Suppressor macrophage (primary cell): Measurements from ENCODE around the gene CAMK4.
A peak's percentile ranks its signal among the peaks of the same experiment; 100 is the strongest.

Source experiments
- DNase-seq, 4 experiments: peaks; one replicate each; pipeline ENCODE4 v3.0.0-alpha.2; 2020 to 2022

CAMK4 gene

DNA sequence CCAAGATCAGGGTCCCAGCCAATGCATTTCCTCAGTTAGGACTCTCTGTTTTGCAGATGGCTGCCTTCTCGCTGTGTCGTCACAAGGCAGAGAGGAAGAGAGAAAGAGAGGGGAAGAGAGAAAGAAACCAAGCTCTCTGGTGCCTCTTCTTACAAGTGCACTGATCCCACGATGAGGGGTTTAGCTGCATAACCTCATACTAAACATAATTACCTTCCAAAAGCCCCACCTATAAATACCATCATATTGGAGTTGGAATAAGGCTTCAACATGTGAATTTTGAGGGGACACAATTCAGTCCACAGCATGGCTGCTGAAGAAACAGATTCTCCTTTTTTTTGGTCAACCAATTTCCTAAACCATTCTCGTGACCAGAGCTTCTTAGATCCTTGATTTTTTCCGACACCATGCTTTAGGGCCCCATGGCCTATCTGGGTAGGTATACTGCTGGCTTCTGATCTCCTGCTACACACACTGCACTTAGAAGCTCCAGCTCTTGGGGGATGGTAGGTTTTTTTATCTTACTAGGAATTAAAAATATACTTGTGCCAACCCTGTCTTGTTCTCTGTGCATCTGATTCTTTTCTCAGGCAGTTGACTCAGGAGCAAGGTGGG, 5.1 kb downstream of the CAMK4 start:
- no peak for DNase-seq

DNA sequence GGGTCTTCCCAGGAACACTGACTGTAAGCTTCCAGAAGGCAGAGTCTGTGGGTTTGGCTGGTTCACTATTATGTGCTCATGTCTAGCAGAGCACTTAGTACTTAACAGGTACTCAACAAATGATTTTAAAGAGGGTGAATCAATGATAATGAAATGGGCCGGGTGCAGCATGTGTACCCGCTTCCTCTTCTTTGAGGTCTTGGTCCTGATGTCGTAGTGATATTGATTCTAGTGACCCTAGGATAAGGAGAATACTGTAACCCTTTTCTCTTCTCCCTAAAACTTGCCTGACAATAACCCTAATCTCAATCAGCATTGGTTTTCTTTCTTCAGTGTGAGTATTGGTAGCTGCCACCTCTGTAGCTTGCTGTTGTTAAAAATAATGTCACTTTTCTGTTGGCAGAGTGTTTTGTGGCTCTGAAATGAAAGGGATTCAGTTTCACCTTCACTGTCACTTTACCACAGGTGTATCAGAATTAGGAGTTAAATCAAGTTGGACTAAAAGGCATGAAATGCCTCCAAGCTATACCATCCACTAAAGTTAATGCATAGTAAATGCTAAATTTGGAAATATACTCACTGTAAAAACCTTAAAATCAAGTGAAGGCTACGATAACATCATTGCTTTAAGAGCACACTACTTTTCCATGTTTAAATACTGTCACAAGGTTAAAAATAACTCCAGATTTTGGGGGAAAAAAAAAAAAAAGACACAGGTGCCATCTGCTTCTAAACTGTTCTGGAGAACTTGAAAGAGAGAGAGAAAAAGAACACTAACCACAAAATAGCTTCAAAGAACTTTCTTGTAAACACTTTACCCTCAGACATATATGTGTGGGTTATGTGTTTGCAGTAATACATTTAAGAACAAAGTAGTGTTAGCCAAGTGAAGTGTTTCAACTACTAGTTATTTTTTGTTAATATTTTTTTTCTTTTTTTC, 6.0 kb downstream of the CAMK4 start:
- no peak for DNase-seq

DNA sequence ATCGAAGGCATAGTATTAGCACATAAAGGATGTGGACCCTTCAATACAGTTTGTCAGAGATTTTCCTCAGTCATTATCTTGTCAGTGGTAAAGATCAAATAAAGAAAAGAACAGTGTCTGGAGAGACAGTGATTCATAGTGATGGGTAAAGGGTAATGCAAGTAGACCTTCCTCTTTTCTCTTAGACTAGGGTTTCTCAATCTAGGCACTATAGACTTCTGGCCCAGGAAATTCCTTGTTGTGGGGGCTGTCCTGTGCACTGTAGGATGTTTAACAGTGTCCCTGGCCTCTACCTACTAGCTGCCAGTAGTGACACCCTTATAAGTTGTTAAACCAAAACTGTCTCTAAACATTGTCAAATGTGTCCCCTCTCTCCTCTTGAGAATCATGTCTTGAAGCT, 6.9 kb downstream of the CAMK4 start:
- peak in 2 of 4 experiments; percentile 5 to 9 for DNase-seq

DNA sequence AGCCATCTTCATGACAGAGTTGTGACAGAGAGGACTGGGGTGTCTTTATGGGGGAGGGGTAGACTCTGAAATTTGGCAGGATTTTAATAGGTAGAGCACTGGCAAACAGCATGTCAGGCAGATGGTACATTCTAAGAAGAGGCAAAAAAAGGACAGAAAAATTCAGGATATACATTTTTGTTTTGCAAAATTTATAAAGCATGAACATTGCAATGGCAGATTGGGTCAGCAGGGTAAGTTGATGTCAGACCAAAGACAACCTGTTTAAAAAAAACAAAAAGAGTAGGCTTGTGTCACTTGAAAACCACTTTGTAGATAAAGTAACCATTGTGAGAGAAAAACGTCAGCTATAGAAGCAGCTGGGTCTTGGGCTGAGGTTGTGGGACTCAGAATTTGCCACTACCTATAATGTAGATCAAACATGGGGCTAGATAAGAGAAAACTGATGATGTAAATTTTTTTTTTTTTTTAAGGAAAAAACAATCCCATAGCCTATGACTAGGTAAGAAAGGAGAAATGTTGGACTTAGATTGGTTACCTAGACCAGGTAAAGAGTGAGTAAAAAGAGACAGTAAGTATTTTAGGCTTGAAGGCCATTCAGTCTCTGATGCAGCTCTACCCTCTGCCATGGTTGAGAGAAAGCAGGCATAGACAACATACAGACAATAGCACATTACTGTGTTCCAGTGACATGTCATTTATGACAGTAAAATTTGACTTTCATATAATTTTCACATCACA, 8.3 kb downstream of the CAMK4 start:
- no peak for DNase-seq

DNA sequence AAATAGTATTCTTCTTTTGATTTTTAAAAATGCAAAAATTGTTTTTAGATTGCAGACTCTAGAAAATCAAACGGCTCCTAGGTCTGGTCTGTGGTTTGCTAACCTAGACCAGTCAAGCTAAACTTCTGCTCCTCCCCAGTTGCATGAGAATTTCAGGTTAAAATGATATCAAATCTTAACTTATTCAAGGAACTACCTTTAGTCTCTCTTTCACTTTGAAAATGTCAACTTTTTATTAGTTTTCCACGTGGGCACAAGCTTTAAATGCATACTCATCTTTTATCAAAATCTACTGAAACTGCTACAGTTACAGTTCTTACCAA, 8.8 kb downstream of the CAMK4 start:
- DNase-seq: no peak

DNA sequence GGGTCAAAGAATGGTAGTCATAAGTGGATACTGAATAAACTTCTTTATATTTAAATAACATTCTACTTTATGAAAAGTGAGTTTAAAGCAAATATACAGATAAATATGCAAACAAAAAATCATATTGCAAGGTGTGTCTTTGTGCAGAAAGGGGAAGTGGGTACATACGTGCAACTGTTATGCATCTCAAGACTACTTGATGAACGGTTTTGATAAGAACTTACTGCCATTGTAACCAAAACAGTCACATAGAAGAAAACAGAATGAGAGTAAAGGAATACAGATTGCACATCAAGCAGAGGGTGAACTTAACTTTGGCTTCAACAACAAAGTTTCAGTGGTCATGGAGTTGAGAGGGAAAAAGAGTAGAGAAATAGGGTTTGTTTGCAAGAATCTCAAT, 9.9 kb downstream of the CAMK4 start:
- DNase-seq: no peak

DNA sequence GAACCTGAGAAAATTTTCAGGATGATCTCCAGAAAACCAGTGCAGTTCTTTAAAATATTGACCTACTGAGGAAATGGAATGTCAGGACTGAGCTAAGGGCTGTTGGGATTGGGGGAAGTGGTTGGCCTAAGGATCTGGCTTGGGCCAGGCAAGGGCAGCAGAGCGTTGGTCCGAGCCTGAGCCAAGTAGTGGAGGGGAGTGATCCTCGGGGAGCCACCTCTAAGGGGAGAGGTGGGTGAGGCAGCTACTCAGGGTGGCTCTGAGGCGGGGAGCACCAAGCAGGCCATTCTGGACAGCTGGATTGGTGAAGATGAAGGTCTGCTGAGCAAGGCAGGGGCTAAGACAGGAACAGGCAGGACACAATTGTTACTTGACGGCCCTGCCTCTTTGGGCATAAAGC, 11.5 kb downstream of the CAMK4 start:
- DNase-seq: no peak

DNA sequence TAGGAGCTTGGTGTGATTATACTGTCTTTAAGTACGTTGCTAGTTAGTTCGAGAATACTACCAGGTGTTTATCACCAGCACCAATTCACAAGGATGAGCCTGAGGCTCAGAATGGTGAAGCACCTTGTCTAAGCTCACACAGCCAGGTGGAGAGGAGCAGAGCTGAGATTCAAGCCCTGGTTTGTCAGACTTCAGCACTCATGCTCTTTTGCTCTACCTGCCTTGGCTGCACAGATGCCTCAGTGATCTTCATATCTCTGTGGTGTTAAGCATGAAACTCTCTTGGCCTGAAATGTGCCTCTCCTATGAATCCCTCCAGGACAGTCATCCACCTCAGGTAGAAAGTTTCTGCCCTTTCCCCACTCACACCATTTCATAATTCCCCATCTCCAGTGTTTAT, 12.2 kb downstream of the CAMK4 start:
- DNase-seq: no peak

DNA sequence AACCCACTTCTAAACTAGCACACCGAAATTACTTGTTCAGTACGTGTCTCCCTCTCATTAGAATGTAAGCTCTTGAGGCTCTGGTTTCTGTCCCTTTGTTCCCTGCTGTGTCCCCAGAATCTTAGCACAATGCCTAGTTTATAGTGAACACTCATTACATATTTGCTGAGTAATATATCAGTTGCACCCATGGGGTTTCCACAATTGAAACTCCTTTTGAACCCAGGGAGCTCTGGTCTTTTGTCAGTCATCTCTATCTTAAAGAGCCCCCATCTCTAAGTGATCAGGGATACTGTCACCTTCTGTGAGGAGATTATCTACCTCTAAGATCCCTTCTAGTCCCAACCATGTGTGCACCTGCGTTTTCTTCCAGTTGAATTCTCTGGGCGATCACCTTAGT, 12.8 kb downstream of the CAMK4 start:
- no peak for DNase-seq

DNA sequence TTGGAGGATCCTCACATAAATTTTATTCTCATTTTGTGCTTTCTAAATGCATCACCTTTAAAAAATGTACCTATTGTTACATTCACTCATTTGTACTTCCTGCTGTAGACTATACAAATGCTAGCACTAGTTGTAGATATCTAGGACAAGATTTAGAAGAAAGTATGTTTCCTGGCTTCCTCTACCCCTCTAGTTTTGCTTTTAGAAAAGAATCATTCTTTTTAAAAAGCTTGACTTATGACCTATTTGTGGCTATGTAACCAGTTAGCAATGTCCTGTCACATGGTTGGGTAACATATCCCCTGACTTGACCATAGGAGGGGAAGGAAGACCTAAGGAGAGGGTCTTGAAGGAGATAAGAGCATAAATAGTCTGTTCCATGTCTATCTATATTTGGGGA, 13.3 kb downstream of the CAMK4 start:
- DNase-seq: no peak

DNA sequence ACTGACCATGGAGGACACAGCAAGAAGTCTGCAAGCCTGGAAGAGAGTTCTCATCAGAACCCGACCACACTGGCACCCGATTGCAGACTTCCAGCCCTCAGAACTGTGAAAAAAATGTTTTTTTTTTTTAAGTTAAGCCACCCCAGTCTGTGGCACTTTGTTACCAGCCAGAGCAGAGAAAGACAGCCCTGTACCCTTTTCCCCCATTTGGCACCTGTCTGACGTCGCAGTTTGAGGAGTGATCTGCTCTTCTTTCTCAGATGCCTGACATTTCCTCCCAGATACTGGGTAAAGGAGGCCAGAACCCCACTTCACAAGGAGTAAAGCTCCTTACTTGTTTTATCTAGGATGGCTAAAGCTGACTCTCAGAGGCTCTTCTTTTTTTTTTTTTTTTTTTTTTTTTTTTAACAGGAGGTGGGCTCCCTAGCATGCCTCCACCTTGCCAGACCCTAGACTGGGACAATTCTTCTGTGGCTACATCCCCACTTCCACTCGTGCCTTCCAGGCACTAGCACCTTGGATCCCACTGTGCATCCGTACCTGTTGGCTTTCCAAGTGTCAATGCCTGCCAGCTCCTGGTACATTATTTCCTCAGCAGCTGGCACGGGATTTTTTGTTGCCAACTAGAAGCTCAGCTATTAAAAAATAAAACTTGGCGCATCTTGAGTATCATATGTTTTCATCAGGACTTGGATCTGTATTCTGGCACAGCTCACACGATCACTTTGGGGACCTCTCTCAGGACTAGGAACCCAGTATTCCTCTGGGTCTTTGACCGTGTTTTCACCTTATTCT, 14.4 kb downstream of the CAMK4 start:
- DNase-seq: no peak

DNA sequence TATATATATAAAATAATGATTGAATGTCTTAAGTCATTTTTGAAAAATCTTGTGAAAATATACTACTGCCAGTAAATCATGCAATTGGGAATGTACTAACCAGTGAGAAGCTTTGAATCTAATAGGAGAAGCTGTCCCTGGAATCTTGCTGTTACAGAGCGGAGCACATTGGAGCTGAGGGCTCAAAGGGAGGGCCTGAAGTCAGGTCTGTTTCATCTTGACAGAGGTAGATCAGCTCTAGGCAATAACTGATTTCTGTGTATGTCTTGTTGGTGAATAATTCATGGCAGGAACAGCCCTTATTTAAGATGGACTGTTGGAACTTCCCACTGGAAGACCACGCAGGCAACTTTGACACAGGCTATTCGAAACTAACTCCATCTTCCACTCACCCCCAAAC, 17.5 kb downstream of the CAMK4 start:
- no peak for DNase-seq

DNA sequence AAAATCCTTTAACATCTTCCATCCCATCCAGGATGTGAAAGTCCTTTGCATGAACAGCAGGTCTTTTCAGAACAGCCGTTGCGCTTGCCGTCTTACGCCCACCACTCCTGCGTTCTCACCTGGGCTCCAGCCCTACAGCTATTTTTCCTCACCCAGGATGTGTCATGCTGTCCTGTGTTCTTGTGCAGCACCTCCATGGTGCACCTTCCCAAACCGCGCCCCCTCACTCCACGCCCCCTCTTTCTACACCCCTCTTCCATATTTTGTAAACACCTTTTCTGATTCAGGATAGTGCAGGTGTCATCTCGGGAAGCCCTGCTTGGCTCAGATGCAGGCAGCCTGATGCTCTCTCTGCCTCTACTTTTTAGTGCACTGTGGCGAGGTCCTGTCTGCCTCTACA, 18.4 kb downstream of the CAMK4 start:
- no peak for DNase-seq

DNA sequence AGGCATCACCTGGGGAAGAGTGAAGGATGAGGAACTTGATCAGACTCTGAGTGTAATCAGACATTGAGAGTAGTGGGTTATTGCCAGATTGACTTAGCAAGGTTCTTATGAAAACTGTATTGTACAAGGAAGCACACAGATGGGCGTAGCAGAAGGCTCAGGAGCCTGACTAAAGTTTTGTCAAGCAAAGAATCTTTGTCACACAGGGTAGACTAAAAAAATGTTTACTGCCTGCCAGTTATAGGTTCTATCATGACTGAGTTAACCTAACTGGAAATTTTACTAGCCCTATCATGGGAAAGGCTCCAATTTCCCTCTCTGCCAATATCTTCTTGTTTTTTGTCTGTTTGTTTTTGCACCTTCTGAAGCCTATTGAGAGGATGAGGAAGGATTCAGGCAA, 19.1 kb downstream of the CAMK4 start:
- DNase-seq: no peak

DNA sequence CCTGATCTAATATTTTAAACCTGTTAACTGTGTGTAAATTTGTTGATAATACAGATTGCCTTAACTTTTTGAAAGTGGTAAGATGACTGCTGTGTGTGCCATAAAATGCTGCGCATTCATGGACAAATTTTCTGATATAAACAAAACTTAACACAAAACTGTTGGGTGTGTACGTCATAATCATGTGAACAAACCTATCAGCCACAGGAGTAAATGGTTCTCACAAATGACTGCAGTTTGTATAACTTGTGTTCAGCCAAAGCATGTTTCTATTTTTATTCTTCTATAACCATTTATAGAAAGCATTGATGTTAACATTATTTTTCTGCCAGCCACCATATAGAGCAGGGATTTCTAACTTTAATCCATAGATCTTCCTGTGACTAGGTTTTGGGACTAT, 21.5 kb downstream of the CAMK4 start:
- DNase-seq: no peak

DNA sequence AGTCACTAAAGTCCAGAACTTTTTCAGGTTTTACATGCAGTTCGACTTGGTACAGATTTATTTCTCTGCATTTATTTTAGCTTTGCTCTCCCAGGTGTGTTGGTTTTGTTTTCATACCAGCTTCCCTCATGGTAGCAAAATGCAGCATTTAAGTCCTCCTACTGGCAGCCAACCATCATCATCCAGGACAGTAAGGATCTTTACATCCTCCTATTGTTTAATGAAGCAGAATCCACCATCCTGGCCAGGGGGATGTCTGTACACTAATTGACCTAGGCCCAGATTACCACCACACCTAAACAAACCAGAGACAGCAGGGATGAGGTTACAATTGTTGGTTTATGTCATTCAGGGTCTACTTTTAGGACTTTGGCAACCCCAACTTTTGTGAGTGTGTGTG, 22.3 kb downstream of the CAMK4 start:
- no peak for DNase-seq

DNA sequence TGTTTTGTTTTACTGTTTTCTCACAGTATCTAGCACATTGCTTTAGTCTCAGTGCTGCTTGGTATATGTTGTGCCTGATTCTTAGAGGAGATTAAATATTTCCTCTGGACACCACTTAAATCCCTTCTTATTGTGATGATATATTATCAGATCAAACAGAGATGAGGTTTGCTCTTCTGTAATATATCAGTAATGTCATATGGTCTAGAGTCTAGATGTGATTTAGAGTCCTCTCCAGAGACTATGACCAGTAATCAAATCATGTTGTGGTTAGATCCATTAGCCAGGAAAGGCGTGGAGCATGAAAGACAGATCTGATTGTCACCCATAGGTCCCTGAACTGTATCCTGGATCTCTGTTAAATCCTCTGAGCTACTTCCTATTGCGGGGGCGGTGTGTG, 24.4 kb downstream of the CAMK4 start:
- no peak for DNase-seq

DNA sequence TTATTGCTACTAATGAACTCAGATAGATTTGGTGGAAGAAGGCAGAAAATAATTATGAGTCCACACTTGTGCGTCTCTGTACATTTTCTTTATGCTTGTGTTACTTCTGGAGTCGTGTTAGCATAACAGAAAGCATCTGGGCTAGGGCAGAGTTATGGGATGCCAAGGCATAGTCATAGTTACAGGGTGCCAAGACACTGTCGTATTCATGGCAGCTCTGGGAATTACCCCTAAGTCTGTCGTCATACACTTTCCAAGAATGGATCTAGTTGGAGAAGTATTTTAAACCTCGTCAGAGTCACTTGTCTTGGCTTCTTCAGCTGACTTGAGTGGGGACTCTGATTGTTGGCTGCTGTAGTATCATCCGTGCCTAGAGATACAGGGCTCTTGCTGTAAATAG, 27.7 kb downstream of the CAMK4 start:
- no peak for DNase-seq

DNA sequence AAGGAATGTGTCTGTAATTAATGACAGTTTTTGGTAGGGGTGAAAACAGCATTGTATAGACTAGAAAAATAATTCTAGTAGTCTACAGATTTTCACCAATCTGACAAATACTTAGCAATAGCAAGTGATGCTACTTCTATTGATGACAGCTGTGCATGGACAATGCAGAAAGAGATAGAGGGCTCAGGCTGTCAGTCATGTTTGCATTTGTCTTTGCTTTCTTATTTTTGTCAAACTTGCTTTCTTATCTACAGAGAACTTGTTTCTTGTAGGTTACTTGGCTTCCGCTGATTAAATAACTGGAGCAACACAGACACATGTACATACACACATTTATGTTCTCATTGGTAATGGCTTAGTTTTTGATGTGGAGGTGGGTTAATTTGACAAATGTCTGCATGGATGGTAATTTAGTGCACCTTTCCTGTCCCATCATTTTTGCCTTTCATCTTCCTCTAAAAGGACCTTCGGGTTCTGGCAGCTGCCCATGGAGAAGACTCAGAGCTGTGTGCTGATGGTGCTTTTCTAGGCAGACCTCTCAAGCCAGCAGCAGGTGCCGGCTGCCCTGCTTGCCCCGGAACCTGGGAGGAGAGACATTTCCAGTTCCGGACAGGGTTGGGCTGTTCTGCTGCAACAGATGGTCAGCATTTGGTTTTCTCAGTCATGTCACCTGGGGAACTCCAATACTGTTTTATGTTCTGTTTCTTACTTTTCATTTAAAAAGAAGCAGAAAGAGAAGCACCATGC, 28.8 kb downstream of the CAMK4 start:
- DNase-seq: no peak

DNA sequence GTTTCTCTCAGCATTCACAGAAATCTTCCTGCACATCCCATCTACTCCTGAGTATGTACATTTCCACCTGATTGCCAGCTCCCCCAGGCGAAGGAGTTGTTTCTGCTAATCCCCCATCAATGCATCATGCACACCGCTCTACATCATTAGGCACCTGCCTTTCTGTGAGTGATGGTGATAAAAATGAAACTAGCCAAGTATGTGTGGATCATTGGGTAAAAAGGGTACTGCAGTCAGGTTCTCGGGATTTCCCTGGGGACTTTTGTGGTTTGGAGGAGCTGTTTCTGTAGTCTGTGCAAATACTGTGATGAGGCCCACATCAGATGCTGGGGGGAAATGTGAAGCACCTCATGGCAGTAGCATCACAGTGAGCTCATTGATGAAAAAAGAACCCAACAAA, 30.4 kb downstream of the CAMK4 start:
- no peak for DNase-seq

DNA sequence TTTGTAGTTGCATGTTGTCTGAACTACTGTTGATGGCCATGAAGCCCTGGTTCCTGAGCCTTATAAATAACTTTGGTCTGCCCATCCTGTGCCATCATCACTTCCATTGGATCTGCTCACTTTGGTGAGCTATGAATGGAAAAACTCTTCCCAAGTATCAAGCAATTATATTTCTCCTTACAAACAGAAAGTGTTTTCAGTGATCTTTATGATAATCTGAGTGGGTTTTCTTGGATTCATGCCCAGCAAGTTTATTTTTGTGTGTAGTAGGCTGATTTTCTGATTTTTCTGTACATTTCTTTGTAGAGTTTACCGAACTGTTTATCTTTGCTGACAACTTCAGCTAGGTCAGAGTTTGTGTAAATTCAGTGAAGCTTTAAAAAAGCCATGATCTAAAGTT, 31.0 kb downstream of the CAMK4 start:
- DNase-seq: no peak

DNA sequence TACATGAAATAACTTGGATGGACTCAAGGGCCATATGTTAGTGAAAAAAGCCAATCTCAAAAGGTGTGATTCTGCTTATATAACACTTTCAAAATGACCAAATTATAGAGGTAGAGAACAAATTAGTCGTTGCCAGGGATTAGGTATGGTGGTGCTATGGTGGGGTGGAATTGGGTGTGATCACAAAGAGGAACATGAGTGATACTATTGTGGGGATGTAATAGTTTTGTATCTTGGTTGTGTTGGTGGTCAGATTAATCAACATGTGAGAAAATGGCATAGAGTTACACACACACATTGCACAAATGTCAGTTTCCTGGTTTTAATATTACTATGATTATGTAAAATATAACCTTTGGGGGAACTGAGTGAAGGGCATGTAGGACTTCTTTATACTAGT, 31.9 kb downstream of the CAMK4 start:
- no peak for DNase-seq
